Omental fat pad (tissue), 4 donors: Measurements from ENCODE around the gene CEP131. TPM values are rescaled to one million over a fixed set of nuclear protein-coding genes. Genes with fewer than 3 reads are reported as not detected.

ENCODE experiments used
- ATAC-seq: fragments of 150-250 bp; one replicate; pipeline ENCODE4 v1.9.1; 2016; ENCODE audit warnings: mild to moderate bottlenecking, moderate library complexity; ENCODE audit not compliant: low FRiP score
- DNase-seq: peaks from one replicate; pipeline ENCODE4 v3.0.0-alpha.2; 2019; ENCODE audit warnings: low spot score
- CTCF ChIP-seq, 3 donors: fragments of 450-650 bp; IDR thresholded peaks; one replicate each; pipeline ENCODE4 v1.5.1; 2016 to 2017; ENCODE audit warnings: antibody characterized with exemption in 3 of 3, mild to moderate bottlenecking in 3 of 3, moderate library complexity in 2 of 3
- total RNA-seq, 4 donors: library from RNA; depleted of rRNA; stranded (reverse); fragments of >200 nt; gene quantifications; one replicate each; pipeline ENCODE4 v1.1.0, GENCODE V29; 2016

Gene CEP131
- total RNA-seq, 4 donors from 2014 or later: 3.0 to 11.5 (median 5.6) TPM

- no peak for TF ChIP-seq CTCF (IDR thresholded peaks at IDR 0.05)
- DNase-seq: no peak
- no peak for ATAC-seq
These were observed 60.8 kb downstream of the CEP131 start for GRCh38 chr17:81161972-81162371.

GRCh38 chr17:81161536-81161935 is 61.2 kb downstream of the CEP131 start:
- ATAC-seq: no peak
- no peak for DNase-seq
- TF ChIP-seq CTCF (IDR thresholded peaks at IDR 0.05): no peak

GRCh38 chr17:81160747-81161453 is 61.9 kb downstream of the CEP131 start:
- TF ChIP-seq CTCF (IDR thresholded peaks at IDR 0.05): no peak
- no peak for DNase-seq
- no peak for ATAC-seq

- TF ChIP-seq CTCF (IDR thresholded peaks at IDR 0.05): no peak
- ATAC-seq (no peak), DNase-seq (no peak)
These were observed 62.5 kb downstream of the CEP131 start for GRCh38 chr17:81160306-81160705.

- ATAC-seq (no peak), DNase-seq (no peak)
These were observed 63.0 kb downstream of the CEP131 start for GRCh38 chr17:81159611-81160265.

GRCh38 chr17:81158688-81159590 is 63.8 kb downstream of the CEP131 start:
- TF ChIP-seq CTCF (IDR thresholded peaks at IDR 0.05): no peak
- no peak for ATAC-seq
- no peak for DNase-seq

More at GRCh38 chr17:81159611-81160265, 63.0 kb downstream of the CEP131 start:
- no peak for TF ChIP-seq CTCF (IDR thresholded peaks at IDR 0.05)
